Epithelial cell of proximal tubule (primary cell): ENCODE data around the gene PRKD3. TPM values are rescaled to one million over a fixed set of nuclear protein-coding genes. Genes with fewer than 3 reads are reported as not detected.

Experiments
- DNase-seq: peaks from one replicate; pipeline ENCODE4 v3.0.0-alpha.2; 2011; ENCODE audit warnings: low read depth
- H3K4me3 ChIP-seq: 2 replicates; pipeline ENCODE4 v1.5.1; 2011; ENCODE audit warnings: low read depth, mild to moderate bottlenecking, low read length
- total RNA-seq: library from RNA; depleted of rRNA; stranded (reverse); fragments of >200 nt; gene quantifications from 2 replicates; pipeline ENCODE4 v1.2.3, GENCODE V29; 2015
- TF ChIP-seq, protein P1 (sequence below): conservative IDR thresholded peaks from 2 replicates; pipeline ENCODE4 v1.5.1; 2012; ENCODE audit warnings: low read depth, mild to moderate bottlenecking, low read length

PRKD3 gene
- total RNA-seq, 1 donor from 2014 or later, result 31.8 TPM

DNA sequence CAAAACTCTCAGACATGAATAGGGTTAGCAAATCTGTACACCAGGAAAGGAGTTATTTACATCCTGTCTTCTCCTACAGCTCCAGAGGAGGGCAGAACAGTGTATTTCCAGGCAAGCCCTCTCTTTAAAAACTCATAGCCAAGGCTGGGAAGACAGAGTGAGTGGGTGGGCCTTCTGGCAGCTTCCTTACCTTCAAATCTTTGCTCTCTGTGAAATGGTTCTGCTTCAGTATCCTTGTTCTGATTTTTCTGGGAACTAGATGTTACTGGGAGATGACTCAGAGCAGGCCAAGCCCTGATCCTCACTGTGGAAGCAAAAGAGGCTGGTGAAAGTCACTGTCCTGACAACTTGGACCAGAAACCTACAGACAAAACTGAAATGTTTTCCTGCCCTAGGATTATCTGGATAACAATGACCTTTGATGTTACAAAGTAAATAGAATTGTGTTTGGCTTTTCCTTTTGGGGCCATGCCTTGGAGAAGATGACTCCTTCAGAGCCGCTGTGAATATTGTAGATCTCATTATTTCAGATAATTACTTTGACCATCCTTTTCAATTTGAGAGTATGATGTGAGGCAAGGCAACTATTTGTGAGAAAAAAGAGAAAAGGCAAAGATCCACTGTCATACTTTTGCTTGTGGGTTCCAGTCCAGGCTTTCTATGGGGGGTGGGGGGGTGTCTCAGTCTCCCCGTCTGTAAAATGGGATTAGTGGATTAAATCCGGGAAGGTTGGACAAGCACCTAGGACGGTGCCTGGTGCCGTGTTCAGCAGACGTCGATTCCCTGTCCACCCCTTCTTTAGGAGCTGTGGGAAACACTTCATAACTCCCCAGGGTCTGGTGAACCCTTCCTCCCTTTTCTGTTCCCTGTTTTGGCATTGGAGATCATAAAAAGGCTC, 19.2 kb upstream of the PRKD3 start:
- DNase-seq, result peak; percentile 68
- TF ChIP-seq, protein P1, sequence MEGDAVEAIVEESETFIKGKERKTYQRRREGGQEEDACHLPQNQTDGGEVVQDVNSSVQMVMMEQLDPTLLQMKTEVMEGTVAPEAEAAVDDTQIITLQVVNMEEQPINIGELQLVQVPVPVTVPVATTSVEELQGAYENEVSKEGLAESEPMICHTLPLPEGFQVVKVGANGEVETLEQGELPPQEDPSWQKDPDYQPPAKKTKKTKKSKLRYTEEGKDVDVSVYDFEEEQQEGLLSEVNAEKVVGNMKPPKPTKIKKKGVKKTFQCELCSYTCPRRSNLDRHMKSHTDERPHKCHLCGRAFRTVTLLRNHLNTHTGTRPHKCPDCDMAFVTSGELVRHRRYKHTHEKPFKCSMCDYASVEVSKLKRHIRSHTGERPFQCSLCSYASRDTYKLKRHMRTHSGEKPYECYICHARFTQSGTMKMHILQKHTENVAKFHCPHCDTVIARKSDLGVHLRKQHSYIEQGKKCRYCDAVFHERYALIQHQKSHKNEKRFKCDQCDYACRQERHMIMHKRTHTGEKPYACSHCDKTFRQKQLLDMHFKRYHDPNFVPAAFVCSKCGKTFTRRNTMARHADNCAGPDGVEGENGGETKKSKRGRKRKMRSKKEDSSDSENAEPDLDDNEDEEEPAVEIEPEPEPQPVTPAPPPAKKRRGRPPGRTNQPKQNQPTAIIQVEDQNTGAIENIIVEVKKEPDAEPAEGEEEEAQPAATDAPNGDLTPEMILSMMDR, result peak; percentile 51
- H3K4me3 ChIP-seq, result peak overlapping the region; percentile 75

DNA sequence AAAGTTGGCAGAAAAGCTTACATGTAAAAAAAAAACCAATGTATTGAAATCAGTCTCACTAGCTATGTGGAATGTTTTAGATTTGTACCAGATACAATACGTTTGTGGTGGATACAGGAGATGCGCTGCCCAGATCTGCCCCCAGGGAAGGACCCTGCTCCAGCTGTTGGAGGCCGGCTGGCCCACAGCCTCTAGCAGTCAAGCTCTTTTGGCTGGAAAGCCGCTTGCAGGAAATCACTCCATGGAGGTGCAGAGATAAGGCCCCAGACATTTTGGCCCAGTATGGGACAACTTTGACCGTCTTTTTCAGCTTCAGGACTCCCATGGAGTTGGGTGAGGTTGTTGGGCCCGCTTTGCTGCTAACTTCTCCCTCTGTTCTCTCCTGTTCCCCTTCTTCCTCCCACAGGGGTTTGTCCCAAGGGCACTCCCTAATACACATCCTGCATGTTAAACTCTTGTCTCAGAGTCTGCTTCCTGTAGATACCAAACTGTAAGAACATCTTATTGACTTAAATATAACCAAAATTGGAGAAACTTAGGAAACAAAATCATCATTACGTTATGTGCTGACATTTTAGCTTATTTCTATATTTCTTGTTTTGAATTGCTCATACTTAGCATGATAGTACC, 18.1 kb upstream of the PRKD3 start:
- DNase-seq, result no peak
- TF ChIP-seq, protein P1, result no peak

DNA sequence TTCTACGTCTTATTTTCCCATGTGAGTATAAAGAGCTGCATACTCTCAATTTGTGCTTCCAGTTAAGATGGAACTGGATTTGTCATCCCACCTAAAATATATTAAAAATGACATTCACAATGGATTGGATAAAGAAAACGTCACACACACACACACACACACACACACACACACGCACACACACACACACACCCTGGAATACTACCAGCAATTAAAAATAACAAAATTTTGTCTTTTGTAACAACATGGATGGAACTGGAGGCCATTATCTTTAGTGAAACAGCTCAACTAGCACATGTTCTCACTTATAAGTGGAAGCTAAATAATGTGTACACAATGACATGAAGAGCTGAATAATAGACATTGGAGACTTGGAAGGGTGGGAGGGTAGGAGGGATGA, 16.0 kb upstream of the PRKD3 start:
- no peak overlapping the region for H3K4me3 ChIP-seq
- TF ChIP-seq, protein P1, result no peak
- no peak for DNase-seq

More for the DNA sequence above, 18.1 kb upstream of the PRKD3 start:
- H3K4me3 ChIP-seq, result no peak overlapping the region

- H3K4me3 ChIP-seq, result no peak overlapping the region
- DNase-seq, result no peak
- TF ChIP-seq, protein P1, result no peak
Observed at GRCh38 chr2:37338933-37339332, 14.3 kb upstream of the PRKD3 start.

GRCh38 chr2:37337620-37338280, 13.1 kb upstream of the PRKD3 start:
- no peak overlapping the region for H3K4me3 ChIP-seq
- no peak for DNase-seq
- TF ChIP-seq, protein P1, result no peak

- TF ChIP-seq, protein P1, result no peak
- no peak overlapping the region for H3K4me3 ChIP-seq
- no peak for DNase-seq
Observed at GRCh38 chr2:37335604-37336003, 11.0 kb upstream of the PRKD3 start.
